ENCODE results near the gene UBAC2. TPM values are rescaled to one million over a fixed set of nuclear protein-coding genes. Genes with fewer than 3 reads are reported as not detected.

Gene UBAC2
- total RNA-seq, 1 experiment from 2014 or later, result 80.3 TPM

DNA sequence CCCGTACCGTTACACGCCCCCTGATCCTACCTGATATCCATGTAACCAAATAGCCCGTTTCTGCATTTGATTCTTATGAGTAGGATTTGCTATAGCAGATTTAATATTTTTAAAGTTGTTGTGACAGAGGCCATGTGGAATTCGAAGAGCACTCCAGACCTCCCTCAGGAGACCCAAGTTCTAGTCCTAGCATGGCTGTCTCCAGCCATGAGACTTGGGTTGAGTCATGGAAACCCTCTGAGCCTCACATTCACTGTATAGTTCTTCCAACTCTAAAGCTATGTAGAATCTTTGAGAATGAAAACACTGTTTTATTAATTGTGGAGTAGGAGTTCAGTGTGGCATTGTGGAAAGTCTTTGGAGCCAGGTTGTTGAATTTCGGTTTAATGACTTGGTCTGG, 114.5 kb downstream of the UBAC2 start:
- Histone ChIP-seq H3K4me2 (no peak overlapping the region), H2AFZ (no peak overlapping the region), H3K4me1 (replicated peaks; ENCODE audit: insufficient read depth) (peaks cover 3% of the 10 kb centered on the region; the same call in 1 of the 2 replicates), H3K27me3 (ENCODE audit: insufficient read depth, low read depth) (no peaks in the 10 kb centered on the region), H3K27ac (no peak overlapping the region), H3K9me3 (ENCODE audit: insufficient read depth, low read depth) (no peaks in the 10 kb centered on the region), H3K9me2 (ENCODE audit: insufficient read depth) (no peaks in the 10 kb centered on the region), H3K4me3 (no peak overlapping the region), H4K20me1 (ENCODE audit: insufficient read depth) (peaks cover 16% of the 10 kb centered on the region; the same call in 1 of the 2 replicates), H3F3A (ENCODE audit: insufficient read depth, low read depth) (peaks cover 7% of the 10 kb centered on the region; the same call in 1 of the 2 replicates), H3K79me2 (ENCODE audit: low read depth) (peaks cover 4% of the 10 kb centered on the region; the same call in 1 of the 2 replicates), H3K36me3 (ENCODE audit: low read depth) (peaks cover 3% of the 10 kb centered on the region; the same call in 1 of the 2 replicates)
- no peak for DNase-seq
- intact Hi-C loops (cut with micrococcal nuclease; ENCODE audit: unreplicated experiment), result no loop called here
- no TSS peak for BruUV-seq (replicated peaks)
- TF ChIP-seq, protein P1, sequence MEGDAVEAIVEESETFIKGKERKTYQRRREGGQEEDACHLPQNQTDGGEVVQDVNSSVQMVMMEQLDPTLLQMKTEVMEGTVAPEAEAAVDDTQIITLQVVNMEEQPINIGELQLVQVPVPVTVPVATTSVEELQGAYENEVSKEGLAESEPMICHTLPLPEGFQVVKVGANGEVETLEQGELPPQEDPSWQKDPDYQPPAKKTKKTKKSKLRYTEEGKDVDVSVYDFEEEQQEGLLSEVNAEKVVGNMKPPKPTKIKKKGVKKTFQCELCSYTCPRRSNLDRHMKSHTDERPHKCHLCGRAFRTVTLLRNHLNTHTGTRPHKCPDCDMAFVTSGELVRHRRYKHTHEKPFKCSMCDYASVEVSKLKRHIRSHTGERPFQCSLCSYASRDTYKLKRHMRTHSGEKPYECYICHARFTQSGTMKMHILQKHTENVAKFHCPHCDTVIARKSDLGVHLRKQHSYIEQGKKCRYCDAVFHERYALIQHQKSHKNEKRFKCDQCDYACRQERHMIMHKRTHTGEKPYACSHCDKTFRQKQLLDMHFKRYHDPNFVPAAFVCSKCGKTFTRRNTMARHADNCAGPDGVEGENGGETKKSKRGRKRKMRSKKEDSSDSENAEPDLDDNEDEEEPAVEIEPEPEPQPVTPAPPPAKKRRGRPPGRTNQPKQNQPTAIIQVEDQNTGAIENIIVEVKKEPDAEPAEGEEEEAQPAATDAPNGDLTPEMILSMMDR (conservative IDR thresholded peaks at IDR 0.05), result no peak
- TF ChIP-seq EZH2 (IDR thresholded peaks at IDR 0.05; ENCODE audit: low read depth), result no peak
- ChIA-PET POLR2A (ENCODE audit: unreplicated experiment) (no interaction called here), CTCF (no interaction called here)

- H3F3A ChIP-seq (ENCODE audit: insufficient read depth, low read depth), result peaks cover 11% of the 10 kb centered on the region; the same call in 1 of the 2 replicates
- H3K9me2 ChIP-seq (ENCODE audit: insufficient read depth), result no peaks in the 10 kb centered on the region
- CTCF ChIA-PET, result no interaction called here
- no peak overlapping the region for H3K4me2 ChIP-seq
- H3K27ac ChIP-seq, result no peak overlapping the region
- peaks cover 3% of the 10 kb centered on the region; the same call in 1 of the 2 replicates for H3K36me3 ChIP-seq (ENCODE audit: low read depth)
- POLR2A ChIA-PET (ENCODE audit: unreplicated experiment), result no interaction called here
- no peaks in the 10 kb centered on the region for H3K9me3 ChIP-seq (ENCODE audit: insufficient read depth, low read depth)
- intact Hi-C loops (cut with micrococcal nuclease; ENCODE audit: unreplicated experiment), result no loop called here
- peaks cover 16% of the 10 kb centered on the region for H4K20me1 ChIP-seq (ENCODE audit: insufficient read depth)
- H3K4me1 ChIP-seq (replicated peaks; ENCODE audit: insufficient read depth), result peaks cover 14% of the 10 kb centered on the region
- H3K27me3 ChIP-seq (ENCODE audit: insufficient read depth, low read depth), result no peaks in the 10 kb centered on the region
- DNase-seq, result no peak
- no peak for TF ChIP-seq EZH2 (IDR thresholded peaks at IDR 0.05; ENCODE audit: low read depth)
- TF ChIP-seq, protein P1 (conservative IDR thresholded peaks at IDR 0.05), result no peak
- no peak overlapping the region for H2AFZ ChIP-seq
- BruUV-seq (replicated peaks), result no TSS peak
- H3K4me3 ChIP-seq, result no peak overlapping the region
- 0 out of 2 replicates have a peak, but pooled peaks cover 5% of the 10 kb centered on the region for H3K79me2 ChIP-seq (ENCODE audit: low read depth)
These were observed 115.6 kb downstream of the UBAC2 start for GRCh38 chr13:99316224-99316623.

DNA sequence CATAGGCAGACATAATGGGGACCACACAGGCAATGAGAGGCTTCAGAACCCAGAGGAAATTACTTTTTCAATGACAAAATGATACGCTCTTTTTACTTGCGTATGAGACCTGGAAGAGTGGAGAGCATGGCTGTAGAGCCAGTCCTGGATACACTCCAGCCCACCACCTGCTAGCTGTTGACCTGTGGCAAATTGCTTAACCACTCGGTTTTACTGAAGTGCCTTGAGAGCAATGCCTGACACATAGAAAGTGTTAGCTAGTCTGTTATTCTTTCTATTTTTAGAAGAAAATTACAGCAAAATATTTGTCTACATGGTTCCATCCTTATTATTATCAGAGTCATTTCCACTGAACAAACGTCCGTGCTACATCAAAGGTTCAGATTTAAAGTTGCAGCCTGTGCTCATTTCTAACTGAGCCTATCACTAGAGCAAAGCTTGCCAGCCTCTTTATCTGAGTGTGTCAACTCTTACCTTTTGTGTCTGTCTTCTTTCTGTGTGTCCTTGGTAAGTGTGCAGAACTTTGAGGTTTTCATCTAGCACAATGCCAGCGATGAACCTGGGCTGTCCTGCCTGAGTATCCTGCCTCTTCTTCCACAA, 116.1 kb downstream of the UBAC2 start:
- Histone ChIP-seq H3K9me3 (ENCODE audit: insufficient read depth, low read depth) (no peaks in the 10 kb centered on the region), H3K27ac (no peak overlapping the region), H3K4me2 (no peak overlapping the region), H3F3A (ENCODE audit: insufficient read depth, low read depth) (peaks cover 16% of the 10 kb centered on the region; the same call in 1 of the 2 replicates), H3K4me1 (replicated peaks; ENCODE audit: insufficient read depth) (peaks cover 19% of the 10 kb centered on the region), H3K27me3 (ENCODE audit: insufficient read depth, low read depth) (no peaks in the 10 kb centered on the region), H2AFZ (no peak overlapping the region), H4K20me1 (ENCODE audit: insufficient read depth) (peaks cover 13% of the 10 kb centered on the region), H3K4me3 (no peak overlapping the region), H3K9me2 (ENCODE audit: insufficient read depth) (no peaks in the 10 kb centered on the region), H3K79me2 (ENCODE audit: low read depth) (0 out of 2 replicates have a peak, but pooled peaks cover 5% of the 10 kb centered on the region), H3K36me3 (ENCODE audit: low read depth) (peaks cover 3% of the 10 kb centered on the region; the same call in 1 of the 2 replicates)
- CTCF ChIA-PET, result no interaction called here
- DNase-seq, result no peak
- BruUV-seq (replicated peaks), result no TSS peak
- intact Hi-C loops (cut with micrococcal nuclease; ENCODE audit: unreplicated experiment), result no loop called here
- POLR2A ChIA-PET (ENCODE audit: unreplicated experiment), result no interaction called here
- TF ChIP-seq, protein P1 (conservative IDR thresholded peaks at IDR 0.05), result no peak
- no peak for TF ChIP-seq EZH2 (IDR thresholded peaks at IDR 0.05; ENCODE audit: low read depth)

Data from PC-9 (cell line).